LNCAP (cell line): ENCODE results near the gene GPATCH3.
A peak's percentile ranks its signal among the peaks of the same experiment; 100 is the strongest.

Experiments used
- CTCF ChIP-seq: fragments of 450-650 bp; IDR thresholded peaks from 2 replicates; pipeline ENCODE4 v1.5.1; 2017; ENCODE audit warnings: mild to moderate bottlenecking

GPATCH3 gene

GRCh38 chr1:26853156-26853555 lies 47.1 kb downstream of the GPATCH3 start:
- TF ChIP-seq CTCF, result peak; percentile 86

GRCh38 chr1:26852701-26853100 lies 47.6 kb downstream of the GPATCH3 start:
- no peak for TF ChIP-seq CTCF

- no peak for TF ChIP-seq CTCF
Measured at GRCh38 chr1:26851106-26851684, 49.1 kb downstream of the GPATCH3 start.

- no peak for TF ChIP-seq CTCF
Measured at GRCh38 chr1:26848941-26849774, 51.1 kb downstream of the GPATCH3 start.

- no peak for TF ChIP-seq CTCF
Measured at GRCh38 chr1:26848499-26848898, 51.8 kb downstream of the GPATCH3 start.

- no peak for TF ChIP-seq CTCF
Measured at GRCh38 chr1:26844424-26845196, 55.7 kb downstream of the GPATCH3 start.
